K562 (cell line): ENCODE data around the gene CCNDBP1. TPM values are rescaled to one million over a fixed set of nuclear protein-coding genes. Genes with fewer than 3 reads are reported as not detected.

Source experiments
- ATAC-seq: fragments of 200-7000 bp; cut with Tn5 transposase; 3 replicates; pipeline ENCODE4 v1.9.1; 2020; ENCODE audit warnings: moderate library complexity
- BruUV-seq: library from RNA; stranded (reverse); fragments of 400-500 nt; replicated peaks from 2 replicates; lab custom pipeline; 2021; lab: Mats Ljungman, UMichigan
- CTCF ChIA-PET: fragments of 300-600 bp; formaldehyde crosslinking; extraction: SDS; loops from one replicate; lab custom pipeline; 2021; ENCODE audit warnings: low intra/inter-chr PET ratio; lab: Yijun Ruan, JAX
- POLR2A ChIA-PET: fragments of 300-600, 350-650 bp; sonication (Branson Sonifier 250); formaldehyde crosslinking; extraction: SDS; loops from one replicate; lab custom pipeline; 2021; ENCODE audit warnings: antibody characterized with exemption, inconsistent platforms; lab: Yijun Ruan, JAX
- DNase-seq, 4 experiments: peaks; one replicate each; pipeline versions ENCODE4 v3.0.0 to v3.0.0-alpha.2; 2011 to 2018; ENCODE audit warnings: low spot score in 3 of 4, mixed read lengths in 3 of 4; ENCODE audit errors: extremely low read depth in 1 of 4
- FAIRE-seq: peaks from 2 replicates; lab custom pipeline; 2011; peaks lifted over from hg19 to GRCh38; lab: Jason Lieb, UNC
- H2AFZ ChIP-seq: 2 replicates; pipeline ENCODE4 v1.6.0; 2011; ENCODE audit warnings: low read depth, low read length, control low read depth, inconsistent platforms
- H3K27ac ChIP-seq: fragments of 200-600 bp; 3 replicates; pipeline ENCODE4 v1.8.0; 2011; ENCODE audit warnings: low read depth, mild to moderate bottlenecking, control low read depth, inconsistent platforms, low read length, moderate library complexity, mixed read lengths; ENCODE audit errors: extremely low read depth
- H3K27me3 ChIP-seq, 2 experiments: fragments of 300-600 bp in 1 of 2; 2 replicates in 1 of 2; 3 replicates in 1 of 2; pipeline versions ENCODE4 v1.6.0 to v1.8.0; 2011; ENCODE audit warnings: inconsistent platforms in 2 of 2, low read length in 2 of 2, mild to moderate bottlenecking in 1 of 2, mixed read lengths in 1 of 2, moderate library complexity in 1 of 2; ENCODE audit not compliant: control insufficient read depth in 2 of 2, insufficient read depth in 2 of 2
- H3K36me3 ChIP-seq: fragments of 300-600 bp; 3 replicates; pipeline ENCODE4 v1.8.0; 2011; ENCODE audit warnings: mild to moderate bottlenecking, low read length, inconsistent platforms; ENCODE audit not compliant: control insufficient read depth, insufficient read depth
- H3K4me1 ChIP-seq, 2 experiments: fragments of 200-600 bp in 1 of 2; replicated peaks in 1 of 2; 2 replicates in 1 of 2; 3 replicates in 1 of 2; pipeline versions ENCODE4 v1.5.1 to v1.8.0; 2011; ENCODE audit warnings: inconsistent platforms in 2 of 2, low read length in 2 of 2, mild to moderate bottlenecking in 1 of 2, mixed read lengths in 1 of 2, moderate library complexity in 1 of 2; ENCODE audit not compliant: control insufficient read depth in 2 of 2, insufficient read depth in 2 of 2
- H3K4me2 ChIP-seq: 2 replicates; pipeline ENCODE4 v1.6.1; 2011; ENCODE audit warnings: low read length, control low read depth, inconsistent platforms, mixed read lengths; ENCODE audit not compliant: insufficient read depth
- H3K4me3 ChIP-seq: fragments of 200-600 bp; sonication (generic), shearing (Covaris generic); 2 replicates; pipeline ENCODE4 v1.5.1; 2016; ENCODE audit warnings: control low read depth, inconsistent platforms
- H3K79me2 ChIP-seq: fragments of 200-600 bp; 3 replicates; pipeline ENCODE4 v1.8.0; 2011; ENCODE audit warnings: low read length, inconsistent platforms; ENCODE audit not compliant: control insufficient read depth, insufficient read depth
- H3K9ac ChIP-seq, 2 experiments: 2 replicates each; pipeline versions ENCODE4 v1.6.0 to v1.6.1; 2011; ENCODE audit warnings: low read depth in 2 of 2, low read length in 2 of 2, control low read depth in 1 of 2, inconsistent platforms in 1 of 2, mild to moderate bottlenecking in 1 of 2, mixed read lengths in 1 of 2; ENCODE audit not compliant: insufficient read depth in 1 of 2
- H3K9me1 ChIP-seq: one replicate; pipeline ENCODE4 v1.6.0; 2011; ENCODE audit warnings: inconsistent platforms, mild to moderate bottlenecking, low read length, moderate library complexity; ENCODE audit not compliant: control insufficient read depth, insufficient read depth
- H3K9me3 ChIP-seq: replicated peaks from 2 replicates; pipeline ENCODE4 v1.5.1; 2011; ENCODE audit warnings: low read depth, low read length, inconsistent platforms; ENCODE audit not compliant: control insufficient read depth, insufficient read depth
- H4K20me1 ChIP-seq: replicated peaks from 2 replicates; pipeline ENCODE4 v1.6.1; 2011; ENCODE audit warnings: low read length, inconsistent platforms, mixed read lengths; ENCODE audit not compliant: control insufficient read depth, insufficient read depth
- ATF2 ChIP-seq: sonication (generic); formaldehyde crosslinking; IDR thresholded peaks from 2 replicates; pipeline ENCODE4 v1.8.1; 2022; ENCODE audit warnings: missing genetic modification reagents
- CCNT2 ChIP-seq: IDR thresholded peaks from 2 replicates; pipeline ENCODE4 v1.6.1; 2011; ENCODE audit warnings: borderline replicate concordance, low read depth, mild to moderate bottlenecking, moderate library complexity, mixed read lengths, low read length; ENCODE audit not compliant: insufficient read length; ENCODE audit errors: extremely low read depth
- CEBPZ ChIP-seq: fragments of 150-350 bp; IDR thresholded peaks from 2 replicates; pipeline ENCODE4 v1.6.1; 2014; ENCODE audit warnings: low read depth, mild to moderate bottlenecking, low read length, borderline replicate concordance
- CLOCK ChIP-seq: fragments of 250-450 bp; sonication (Bioruptor Pico); IDR thresholded peaks from 2 replicates; pipeline ENCODE4 v1.4.0; 2020; ENCODE audit warnings: mild to moderate bottlenecking, moderate library complexity, borderline replicate concordance
- ERF ChIP-seq: fragments of 450-650 bp; formaldehyde crosslinking; IDR thresholded peaks from 2 replicates; pipeline ENCODE4 v1.4.0; 2020; ENCODE audit warnings: mild to moderate bottlenecking, mixed read lengths
- NCOA2 ChIP-seq, 2 experiments: fragments of 450-650 bp; IDR thresholded peaks; 2 replicates each; pipeline ENCODE4 v1.6.1; 2018; ENCODE audit warnings: mild to moderate bottlenecking in 2 of 2, moderate library complexity in 1 of 2; ENCODE audit not compliant: partially characterized antibody in 2 of 2
- RBFOX2 ChIP-seq: fragments of 200-400 bp; formaldehyde crosslinking; IDR thresholded peaks from 2 replicates; pipeline ENCODE4 v1.6.1; 2017; ENCODE audit warnings: low read depth, mild to moderate bottlenecking, low read length, moderate library complexity
- RUNX1 ChIP-seq: sonication (generic); IDR thresholded peaks from 2 replicates; pipeline ENCODE4 v1.6.1; 2016; ENCODE audit warnings: antibody characterized with exemption, low read depth
- ZZZ3 ChIP-seq: fragments of 450-650 bp; IDR thresholded peaks from 2 replicates; pipeline ENCODE4 v1.6.1; 2016; ENCODE audit warnings: antibody characterized with exemption, mild to moderate bottlenecking, moderate library complexity
- WGBS: fragments of 100-300 bp; shearing (Covaris generic); methylation state at CpG from one replicate; pipeline ENCODE4 v1.1.6; 2016; ENCODE audit warnings: low coverage, mixed read lengths; ENCODE audit not compliant: insufficient coverage; ENCODE audit errors: missing lambda C conversion rate; 5-methylcytosine and 5-hydroxymethylcytosine counted together
- in situ Hi-C: fragments of 300-500 bp; cut with MboI; formaldehyde crosslinking; loops from 4 replicates; pipeline ENCODE4 v1.15.0; 2018; ENCODE audit warnings: inconsistent platforms, mixed read lengths
- intact Hi-C: fragments of 100-400 bp; cut with micrococcal nuclease; formaldehyde crosslinking; loops from 2 replicates; pipeline ENCODE4 v1.14.2; 2022
- polyA plus RNA-seq, 8 experiments: library from polyadenylated mRNA; depleted of rRNA in 4 of 8; stranded (reverse) in 5 of 8; unstranded in 3 of 8; fragments of >200 nt; fragmentation: Nextera tagmentation in 2 of 8; fragmentation: Illumina TruSeq in 1 of 8; extraction: Ambion mirVana in 2 of 8; extraction: Trizol in 1 of 8; gene quantifications; 2 replicates each; pipeline versions ENCODE4 v1.2.1 to v1.2.3, GENCODE V29; 2011 to 2014; ENCODE audit warnings: inconsistent platforms in 1 of 8, missing spikeins in 1 of 8
- total RNA-seq, 7 experiments: library from RNA; depleted of rRNA in 6 of 7; stranded (reverse); fragments of >200 nt in 6 of 7; fragmentation: Illumina TruSeq in 2 of 7; extraction: Trizol in 2 of 7; gene quantifications; 2 replicates each; pipeline versions ENCODE4 v1.2.1 to v1.2.3, GENCODE V29; 2011 to 2021; ENCODE audit warnings: low replicate concordance in 1 of 7

Gene CCNDBP1
- total and polyA plus RNA-seq, 9 of the 15 experiments (the other 6 are each of a cell fraction or from before 2014, with no cell fraction given), result 37.0 to 111 (median 55.5) TPM

- Histone ChIP-seq H3K9ac (no peak overlapping the region), H3K4me1 (no peaks in the 10 kb centered on the region; a peak in 1 of 5 replicates), H3K9me3 (no peaks in the 10 kb centered on the region), H3K9me1 (no peaks in the 10 kb centered on the region), H3K27me3 (no peaks in the 10 kb centered on the region), H3K79me2 (no peaks in the 10 kb centered on the region)
- ChIA-PET POLR2A (interaction anchor here (1.2 to 1.4 kb wide), 2 partner anchors 9 to 10 kb away, joined by 3 to 5 read pairs; partner anchors contain the start of gene TMEM62), CTCF (no interaction called here)
- BruUV-seq, result no TSS peak
- peak; percentile 6 for FAIRE-seq
- no peak for DNase-seq
- ATAC-seq, result no peak
- TF ChIP-seq CLOCK (CRISPR knock-in tag) (no peak), CEBPZ (no peak), ERF (no peak), NCOA2 (IDR thresholded peaks at IDR 0.05; ENCODE audit: partially characterized antibody in 2 of 2) (no peak), ATF2 (no peak), CCNT2 (no peak), ZZZ3 (no peak), RBFOX2 (no peak), RUNX1 (no peak)
- TF ChIP-seq, all 486 proteins: peak for 0
- 73% methylated on average over 4 of the region's 4 CpGs for WGBS
- no peak overlapping the region for H2AFZ ChIP-seq
- in situ Hi-C loops (no loop called here), intact Hi-C loops (no loop called here)
- peaks cover 32% of the 10 kb centered on the region; the same call in 2 of the 3 replicates for H3K36me3 ChIP-seq
- H3K4me3 ChIP-seq, result no peak overlapping the region
- H3K27ac ChIP-seq, result no peak overlapping the region
- H4K20me1 ChIP-seq, result no peaks in the 10 kb centered on the region
- no peak overlapping the region for H3K4me2 ChIP-seq
These were observed 41.8 kb upstream of the CCNDBP1 start for GRCh38 chr15:43143203-43143941.
